GM12864 (cell line): ENCODE measurements around the gene OR9G1.
"Not testable (repeated sequence)": the region's sequence is repeated elsewhere in the genome, so short reads cannot be mapped to it uniquely, and the experiment has no call there.

Experiments
- DNase-seq: peaks from one replicate; pipeline ENCODE4 v3.0.0-alpha.2; 2011; ENCODE audit warnings: low read depth
- H3K4me3 ChIP-seq: 2 replicates; pipeline ENCODE4 v1.5.1; 2011; ENCODE audit warnings: mild to moderate bottlenecking, low read depth, low read length, control low read depth
- TF ChIP-seq, protein P1 (sequence below): IDR thresholded peaks from 2 replicates; pipeline ENCODE4 v1.5.1; 2011; ENCODE audit warnings: low read depth, mild to moderate bottlenecking, moderate library complexity, low read length, control low read depth, inconsistent platforms; ENCODE audit errors: missing control alignments

The OR9G1 gene, protein sequence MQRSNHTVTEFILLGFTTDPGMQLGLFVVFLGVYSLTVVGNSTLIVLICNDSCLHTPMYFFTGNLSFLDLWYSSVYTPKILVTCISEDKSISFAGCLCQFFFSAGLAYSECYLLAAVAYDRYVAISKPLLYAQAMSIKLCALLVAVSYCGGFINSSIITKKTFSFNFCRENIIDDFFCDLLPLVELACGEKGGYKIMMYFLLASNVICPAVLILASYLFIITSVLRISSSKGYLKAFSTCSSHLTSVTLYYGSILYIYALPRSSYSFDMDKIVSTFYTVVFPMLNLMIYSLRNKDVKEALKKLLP

DNA sequence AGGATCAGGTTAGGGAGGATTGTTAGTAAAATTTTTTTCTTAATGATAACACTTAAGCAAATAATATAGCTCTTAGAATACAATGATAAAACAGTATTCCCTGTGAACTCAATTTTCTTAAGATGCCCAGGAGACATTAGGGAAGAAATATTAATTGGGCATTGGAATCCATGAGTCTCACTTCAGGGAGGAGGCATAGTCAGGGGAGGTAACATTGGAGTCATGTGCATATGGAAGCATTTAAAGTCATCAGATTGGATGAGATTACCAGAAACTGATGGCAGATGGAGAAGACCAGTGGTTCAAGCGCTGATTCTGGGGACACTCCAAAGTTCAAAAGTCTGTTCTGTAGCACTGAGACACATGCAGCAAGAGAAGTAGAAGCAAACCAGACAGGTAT lies at the start of gene OR9G1:
OR9G1 (plus strand) TSS at position 301 of the 400 bp plus-strand sequence. CDS start 1,293 bp downstream, outside the sequence.
- no peak within 1 kb of the TSS for H3K4me3 ChIP-seq
- TF ChIP-seq, protein P1, sequence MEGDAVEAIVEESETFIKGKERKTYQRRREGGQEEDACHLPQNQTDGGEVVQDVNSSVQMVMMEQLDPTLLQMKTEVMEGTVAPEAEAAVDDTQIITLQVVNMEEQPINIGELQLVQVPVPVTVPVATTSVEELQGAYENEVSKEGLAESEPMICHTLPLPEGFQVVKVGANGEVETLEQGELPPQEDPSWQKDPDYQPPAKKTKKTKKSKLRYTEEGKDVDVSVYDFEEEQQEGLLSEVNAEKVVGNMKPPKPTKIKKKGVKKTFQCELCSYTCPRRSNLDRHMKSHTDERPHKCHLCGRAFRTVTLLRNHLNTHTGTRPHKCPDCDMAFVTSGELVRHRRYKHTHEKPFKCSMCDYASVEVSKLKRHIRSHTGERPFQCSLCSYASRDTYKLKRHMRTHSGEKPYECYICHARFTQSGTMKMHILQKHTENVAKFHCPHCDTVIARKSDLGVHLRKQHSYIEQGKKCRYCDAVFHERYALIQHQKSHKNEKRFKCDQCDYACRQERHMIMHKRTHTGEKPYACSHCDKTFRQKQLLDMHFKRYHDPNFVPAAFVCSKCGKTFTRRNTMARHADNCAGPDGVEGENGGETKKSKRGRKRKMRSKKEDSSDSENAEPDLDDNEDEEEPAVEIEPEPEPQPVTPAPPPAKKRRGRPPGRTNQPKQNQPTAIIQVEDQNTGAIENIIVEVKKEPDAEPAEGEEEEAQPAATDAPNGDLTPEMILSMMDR, result no peak
- no peak for DNase-seq

DNA sequence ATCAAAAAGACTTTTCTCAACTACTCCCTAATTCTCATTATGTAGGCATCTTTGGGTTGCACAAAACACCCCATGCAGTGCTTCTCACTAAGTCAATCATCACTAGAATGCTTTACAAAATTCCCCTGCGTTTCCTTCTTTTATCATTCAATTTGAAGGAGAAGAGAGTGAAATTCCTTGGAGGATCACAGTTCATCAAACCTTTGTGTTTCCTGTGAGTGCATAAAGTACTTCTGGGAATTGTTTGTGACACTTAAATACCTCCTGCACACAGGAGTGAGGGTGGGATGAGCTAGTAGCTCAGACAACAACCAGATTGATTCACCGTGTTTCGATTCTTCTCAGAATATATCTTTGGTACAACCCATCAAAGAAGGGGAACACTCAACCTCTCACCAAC lies 39.1 kb upstream of the OR9G1 start:
- DNase-seq, result no peak
- TF ChIP-seq, protein P1, result no peak
- H3K4me3 ChIP-seq, result no peak overlapping the region

DNA sequence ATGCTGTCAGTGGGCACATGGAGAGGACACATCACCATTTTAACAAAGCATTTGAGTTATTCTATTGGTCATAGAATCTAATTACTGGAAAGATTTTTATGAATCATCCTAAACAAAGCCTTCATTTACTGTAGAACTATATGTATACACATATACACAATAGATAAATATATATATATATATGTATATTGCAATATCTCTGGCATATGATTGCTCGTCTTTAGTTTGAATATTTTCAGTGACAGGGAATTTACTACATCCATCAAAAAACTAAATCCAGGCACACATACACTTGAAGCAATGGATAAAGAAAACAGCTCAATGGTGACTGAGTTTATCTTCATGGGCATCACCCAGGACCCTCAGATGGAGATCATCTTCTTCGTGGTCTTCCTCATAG lies 35.5 kb upstream of the OR9G1 start, which contains the start of gene OR5AR1:
OR5AR1 (plus strand) TSS at position 301 of the 400 bp plus-strand sequence; CDS start at position 301, 0 bp downstream.
- no peak within 1 kb of the TSS for H3K4me3 ChIP-seq
- TF ChIP-seq, protein P1, result no peak
- DNase-seq, result no peak

DNA sequence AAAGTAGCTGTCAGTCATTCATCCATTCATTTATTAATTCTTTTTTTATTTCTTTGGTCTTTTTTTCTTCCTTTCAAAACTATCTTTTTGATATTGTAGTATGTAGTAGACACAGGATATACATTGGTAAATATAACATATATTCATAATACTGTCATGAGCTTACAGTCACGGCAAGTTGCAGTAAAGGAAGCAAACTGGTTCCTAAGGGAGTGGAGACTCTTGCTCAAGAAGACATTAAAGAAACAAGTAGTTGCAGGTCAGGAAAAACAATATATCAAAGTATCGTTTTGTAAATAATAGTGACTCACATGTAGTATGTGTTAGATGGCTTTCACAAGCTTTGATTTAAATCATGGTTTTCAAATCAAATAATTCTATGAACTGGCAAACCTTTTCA lies 27.9 kb upstream of the OR9G1 start:
- TF ChIP-seq, protein P1, result no peak
- no peak overlapping the region for H3K4me3 ChIP-seq
- DNase-seq, result no peak

DNA sequence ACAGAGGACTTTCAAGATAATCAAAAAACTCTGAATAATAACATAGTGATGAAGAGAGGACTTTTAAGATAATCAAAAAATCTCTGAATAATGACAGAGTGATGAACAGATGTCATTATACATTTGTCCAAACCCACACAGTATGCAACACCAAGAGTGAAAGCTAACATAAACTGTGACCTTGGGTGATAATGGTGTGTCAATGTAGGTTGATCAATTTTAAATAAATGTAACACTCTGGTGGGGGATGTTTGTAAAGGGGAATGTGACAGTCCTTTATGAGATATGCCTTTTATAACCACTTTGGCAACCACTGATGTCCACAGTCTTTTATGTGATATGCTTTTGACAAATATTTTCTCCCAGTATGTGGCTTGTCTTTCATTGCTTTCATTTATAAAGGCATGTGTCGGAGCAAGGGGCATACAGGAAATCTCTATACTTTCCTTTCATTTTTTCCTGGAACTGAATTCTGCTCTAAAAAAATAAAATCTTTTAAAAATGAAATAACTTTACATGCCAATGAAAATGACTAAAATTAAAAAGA lies 10.3 kb upstream of the OR9G1 start:
- no peak for DNase-seq
- TF ChIP-seq, protein P1, result no peak
- H3K4me3 ChIP-seq, result no peak overlapping the region

DNA sequence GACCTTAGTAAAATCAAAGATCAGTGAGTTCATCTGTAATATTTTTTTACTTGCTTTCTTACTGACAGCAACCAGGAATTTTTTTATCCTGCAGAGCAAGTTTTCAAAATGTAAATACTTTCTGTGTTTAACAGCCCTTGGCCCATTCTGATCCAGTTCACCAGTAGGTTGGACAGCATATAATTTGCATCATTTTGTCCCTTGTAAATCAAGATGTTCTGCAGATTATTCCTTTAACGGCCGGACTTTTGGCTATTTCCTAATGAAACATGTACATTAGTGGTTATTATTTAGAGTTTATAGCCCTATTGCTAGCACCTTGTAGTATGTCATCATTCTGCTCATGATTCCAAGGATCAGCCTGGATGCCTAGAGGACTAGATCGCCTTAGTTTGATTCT lies 7.7 kb upstream of the OR9G1 start:
- not testable (repeated sequence) for H3K4me3 ChIP-seq, DNase-seq

DNA sequence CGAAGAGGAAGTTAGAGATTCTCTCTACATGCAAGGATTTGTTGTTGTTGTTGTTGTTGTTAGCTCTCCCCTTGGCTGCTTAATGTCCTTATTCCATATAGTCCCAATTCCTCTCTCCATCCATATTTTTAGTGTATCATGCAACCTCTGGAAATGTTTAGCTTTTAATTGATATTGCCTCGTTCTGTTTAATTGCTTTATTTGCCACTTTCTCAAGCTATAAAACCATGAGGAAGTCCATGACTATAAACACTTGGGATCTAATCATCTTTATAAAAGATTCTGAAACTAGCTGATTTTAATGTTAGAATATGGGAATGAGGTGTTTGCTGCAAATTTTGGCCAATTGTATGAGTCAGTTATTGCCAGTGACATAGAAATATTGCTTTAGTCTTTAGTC lies 5.5 kb upstream of the OR9G1 start:
- H3K4me3 ChIP-seq, result no peak overlapping the region
- TF ChIP-seq, protein P1, result no peak
- no peak for DNase-seq
